GM21526 (cell line): Measurements from ENCODE around the gene FABP2.
A peak's percentile ranks its signal among the peaks of the same experiment; 100 is the strongest.
"Not testable (repeated sequence)": the region's sequence is repeated elsewhere in the genome, so short reads cannot be mapped to it uniquely, and the experiment has no call there.

Source experiments
- ATAC-seq: cut with Tn5 transposase; IDR thresholded peaks from one replicate; pipeline ENCODE4 v1.9.1; 2021; ENCODE audit warnings: moderate library complexity; ENCODE audit not compliant: unreplicated experiment, low FRiP score

The FABP2 gene

GRCh38 chr4:119321921-119322687 lies at the start of gene FABP2:
Gene FABP2 (minus strand): TSS chr4:119322138. CDS start chr4:119322102, 36 bp downstream.
- ATAC-seq = no peak

DNA sequence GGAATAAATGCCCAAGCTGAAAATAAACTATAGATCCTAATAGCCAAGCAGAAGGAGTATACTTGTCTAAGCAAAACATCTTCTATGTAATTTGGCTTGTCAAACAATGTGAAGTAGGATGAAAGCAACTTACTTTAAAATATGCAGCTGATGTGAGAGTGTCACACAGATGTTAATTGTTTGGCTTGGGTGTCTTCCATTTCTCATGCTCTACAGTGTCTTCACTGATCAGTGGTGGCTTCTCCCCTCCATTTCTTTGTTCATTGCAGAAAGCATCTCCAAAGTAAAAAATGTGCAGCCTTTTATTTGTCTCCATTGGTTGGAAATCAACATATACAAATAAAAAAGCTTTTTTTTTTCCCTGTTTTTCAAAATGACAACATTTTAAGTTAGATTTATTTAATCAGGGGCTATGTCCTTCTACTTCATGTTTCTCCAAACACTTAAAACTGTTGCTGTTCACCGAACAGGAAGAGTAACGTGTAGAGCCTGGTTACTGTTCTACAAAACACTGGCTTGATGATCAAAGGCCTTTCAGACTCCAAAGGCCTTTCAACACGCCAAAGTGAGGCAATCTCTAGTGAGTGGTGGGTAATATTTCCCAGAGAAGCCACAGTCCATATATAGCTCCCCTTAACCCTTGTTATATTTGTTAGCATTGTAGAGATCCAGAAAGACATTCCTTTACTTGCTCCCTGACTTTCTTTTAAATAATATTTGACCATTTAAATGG lies 49.2 kb upstream of the FABP2 start:
- not testable (repeated sequence) for ATAC-seq

DNA sequence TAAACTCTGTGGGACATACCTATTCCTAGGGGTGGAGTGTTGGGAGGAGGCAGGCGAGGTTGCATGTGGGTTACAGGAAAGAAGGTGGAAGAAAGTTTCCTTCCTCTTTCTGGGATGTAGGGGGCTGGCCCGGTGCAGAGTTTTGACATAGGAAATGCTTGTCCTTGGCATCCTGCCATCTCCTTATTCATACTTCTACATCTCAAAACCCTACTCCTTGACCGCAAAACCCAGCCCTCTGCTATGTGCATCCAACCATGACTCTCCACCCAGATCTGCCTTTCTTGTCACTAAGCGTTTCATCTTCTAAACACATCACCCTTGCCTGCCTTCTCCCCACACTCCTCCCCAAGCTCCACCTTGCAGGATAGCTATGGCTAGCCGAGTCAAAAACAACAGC lies 48.5 kb upstream of the FABP2 start:
- ATAC-seq = peak; percentile 98

DNA sequence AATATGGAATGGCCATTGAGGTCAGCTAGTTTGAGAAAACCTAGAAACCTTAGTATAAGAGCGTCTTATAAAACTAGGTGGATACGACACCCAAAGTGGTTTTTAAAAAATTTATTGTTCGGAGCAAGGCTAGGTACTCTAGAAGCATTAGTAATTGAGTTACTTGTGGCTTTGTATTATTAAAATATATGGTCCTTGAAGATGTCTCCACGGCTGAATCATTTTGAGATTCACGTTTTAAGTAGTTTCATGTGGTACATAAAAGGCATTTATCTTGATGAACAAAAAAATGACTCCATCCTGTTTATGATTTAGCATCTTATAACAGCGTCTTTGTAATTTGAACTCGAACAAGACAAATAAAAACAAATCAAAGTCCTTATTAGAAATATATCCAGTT lies 44.9 kb upstream of the FABP2 start:
- not testable (repeated sequence) for ATAC-seq

DNA sequence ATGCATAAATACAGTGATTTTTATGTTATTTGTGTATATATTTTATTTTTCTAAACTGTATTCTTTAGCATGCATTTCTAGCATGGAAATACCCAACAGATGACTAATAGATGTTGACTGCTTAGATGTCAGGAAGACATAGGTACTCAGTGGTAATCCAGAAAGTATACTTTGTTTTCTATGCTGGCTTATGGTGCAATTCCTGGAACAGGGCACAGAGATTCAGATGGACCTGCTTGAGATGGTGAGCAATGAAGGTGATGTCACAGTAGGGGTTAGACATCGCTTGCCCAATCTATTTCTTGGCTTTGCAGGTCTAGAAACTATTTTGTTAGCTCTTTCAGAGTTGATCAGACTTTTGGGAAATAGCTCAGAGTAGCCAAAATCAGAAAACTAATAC lies 42.3 kb upstream of the FABP2 start:
- not testable (repeated sequence) for ATAC-seq

GRCh38 chr4:119363372-119363771 lies 41.4 kb upstream of the FABP2 start:
- ATAC-seq = not testable (repeated sequence)

DNA sequence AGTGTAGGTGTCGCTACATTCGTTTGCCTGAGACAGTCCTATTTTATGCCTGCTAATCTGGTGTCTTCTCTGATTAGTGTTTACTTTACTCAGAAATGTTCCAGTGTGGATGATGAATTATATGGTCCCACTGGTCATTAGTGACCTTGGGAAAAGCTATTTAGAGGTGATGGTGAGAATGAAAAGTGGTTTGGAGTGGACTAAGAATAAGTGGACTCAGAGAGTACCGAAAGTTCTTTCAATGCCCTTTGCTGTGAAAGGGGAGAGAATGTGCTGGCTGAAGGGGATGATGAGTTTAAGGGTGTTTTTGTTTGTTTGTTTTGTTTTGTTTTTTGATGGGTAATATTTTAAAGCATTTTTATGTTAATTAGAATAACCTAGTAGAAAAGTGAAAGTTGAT lies 40.5 kb upstream of the FABP2 start:
- not testable (repeated sequence) for ATAC-seq

DNA sequence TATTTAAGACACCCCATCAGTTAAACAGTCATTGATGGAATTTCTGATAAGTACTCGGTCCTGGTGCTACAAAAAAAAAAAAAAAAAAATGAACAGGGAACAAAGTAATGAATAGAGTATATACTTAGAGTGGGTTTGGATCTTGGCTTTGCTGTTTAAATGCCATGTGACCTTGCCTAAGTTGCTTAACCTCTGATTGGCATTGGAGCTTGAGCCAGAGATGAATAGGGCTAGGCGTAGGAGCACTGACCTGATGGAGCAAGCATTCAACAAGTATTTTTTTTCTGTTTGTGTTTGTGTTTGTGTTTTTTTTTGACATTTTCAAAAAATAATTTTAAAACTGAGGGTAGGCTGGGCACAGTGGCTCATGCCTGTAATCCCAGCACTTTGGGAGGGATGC lies 37.9 kb upstream of the FABP2 start:
- ATAC-seq = not testable (repeated sequence)

DNA sequence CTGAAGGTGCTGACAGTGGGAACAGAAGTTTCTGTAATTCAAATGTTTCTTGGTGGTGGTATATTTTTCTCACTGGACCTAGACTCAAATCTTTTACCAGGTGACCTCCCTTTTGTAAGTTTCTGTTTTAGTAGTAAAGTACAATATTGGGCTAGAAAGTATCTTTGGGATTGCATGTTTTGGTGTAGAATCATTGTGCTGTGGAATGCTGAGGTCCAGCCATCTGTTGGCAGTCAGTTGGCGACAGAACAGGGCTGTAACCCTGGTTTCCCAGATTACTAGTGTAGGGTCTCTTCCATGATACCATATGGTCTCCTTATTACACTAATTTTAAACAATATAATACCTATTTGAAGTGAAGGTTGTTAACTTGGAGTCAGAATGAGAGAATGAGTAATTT lies 34.9 kb upstream of the FABP2 start:
- not testable (repeated sequence) for ATAC-seq

DNA sequence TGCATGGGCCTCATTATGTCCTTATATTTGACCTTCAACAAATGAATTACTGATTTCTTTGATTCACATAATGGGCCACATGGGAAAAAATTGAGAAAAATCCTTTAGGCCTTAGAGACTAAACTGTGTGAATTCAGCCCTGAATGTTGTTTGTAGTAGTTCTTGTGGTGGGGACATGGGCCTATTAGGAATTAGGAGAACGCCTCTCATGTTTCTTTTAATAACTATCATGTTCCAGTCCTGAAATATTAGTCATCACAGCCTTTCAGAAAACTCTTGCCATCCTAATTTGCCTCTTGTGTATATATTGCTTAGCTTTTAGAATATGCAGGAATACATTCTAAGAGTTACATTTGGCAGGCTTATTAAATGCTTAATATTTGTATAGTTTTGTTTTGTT lies 34.1 kb upstream of the FABP2 start:
- not testable (repeated sequence) for ATAC-seq

DNA sequence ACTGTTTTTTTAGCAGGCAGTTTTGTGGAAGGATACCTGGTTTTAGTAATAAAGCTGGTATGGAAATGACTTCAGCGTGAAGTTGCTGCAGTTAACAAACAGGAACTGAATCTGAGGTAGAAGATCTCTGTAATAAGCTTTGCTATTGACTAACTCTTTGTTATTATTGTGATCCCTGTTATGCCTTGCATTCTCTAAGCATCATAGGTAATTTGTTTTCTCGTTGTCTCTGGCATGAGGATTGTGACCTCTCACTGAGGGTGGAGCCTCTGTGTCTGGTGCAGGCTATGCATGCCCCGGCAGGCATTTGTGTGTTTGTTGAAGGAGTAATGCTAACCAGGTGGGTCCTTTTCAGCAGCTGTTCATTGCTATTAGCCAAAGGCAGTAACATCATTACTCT lies 31.4 kb upstream of the FABP2 start:
- ATAC-seq = not testable (repeated sequence)

GRCh38 chr4:119348169-119348568 lies 26.2 kb upstream of the FABP2 start:
- ATAC-seq = not testable (repeated sequence)

- not testable (repeated sequence) for ATAC-seq
Measured at GRCh38 chr4:119343293-119343692, 21.4 kb upstream of the FABP2 start.

GRCh38 chr4:119339895-119340294 lies 18.0 kb upstream of the FABP2 start:
- not testable (repeated sequence) for ATAC-seq

DNA sequence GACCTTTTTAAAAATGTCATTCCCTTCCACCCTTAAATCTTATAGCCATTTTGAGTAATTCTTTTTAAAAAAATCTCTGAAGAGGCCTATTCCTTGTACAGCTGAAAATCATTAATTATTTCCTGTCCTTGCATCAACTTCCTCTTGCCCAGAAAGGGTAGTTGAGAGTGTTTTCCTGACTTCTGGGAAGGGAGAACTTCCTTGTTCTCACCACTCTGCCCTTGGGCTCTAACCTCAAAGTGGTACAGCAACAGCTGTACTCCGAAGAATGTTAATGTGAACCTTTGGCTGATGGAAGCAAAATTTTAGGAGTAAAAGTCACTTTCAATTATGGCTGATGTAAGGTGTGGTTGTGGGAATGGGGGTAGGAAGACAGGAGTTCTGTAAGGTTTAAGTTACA lies 15.1 kb upstream of the FABP2 start:
- no peak for ATAC-seq

DNA sequence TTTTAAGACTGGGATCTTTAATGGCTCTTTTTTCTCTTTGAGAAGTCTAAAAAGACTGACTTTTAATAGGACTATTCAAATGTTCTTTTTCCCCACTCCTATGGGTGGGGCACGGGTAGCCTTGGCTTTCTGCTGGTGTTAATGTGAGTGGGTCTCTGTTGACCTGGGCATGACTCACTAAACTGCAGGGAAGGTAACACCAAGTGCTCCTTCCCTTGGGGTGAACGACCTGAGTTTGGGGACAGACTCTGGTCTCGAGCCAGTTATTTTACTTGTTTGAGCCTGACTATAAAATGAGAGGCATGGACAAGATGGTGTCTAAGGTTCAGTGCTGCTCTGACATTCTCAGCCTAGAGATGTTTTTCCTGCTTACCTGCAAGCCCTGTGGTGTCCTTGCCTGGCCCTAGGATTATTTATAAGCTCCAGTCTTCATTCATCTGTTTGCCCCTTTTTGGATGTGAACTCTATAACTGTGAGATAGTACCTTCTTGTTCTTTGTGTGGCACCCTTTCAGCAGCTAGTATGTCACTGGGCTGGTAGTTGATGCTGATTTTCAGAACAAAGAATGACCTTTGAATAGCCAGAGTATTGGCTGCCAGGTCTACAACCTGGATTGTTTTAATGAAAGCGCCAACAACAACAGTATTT lies 14.5 kb upstream of the FABP2 start:
- ATAC-seq = not testable (repeated sequence)

DNA sequence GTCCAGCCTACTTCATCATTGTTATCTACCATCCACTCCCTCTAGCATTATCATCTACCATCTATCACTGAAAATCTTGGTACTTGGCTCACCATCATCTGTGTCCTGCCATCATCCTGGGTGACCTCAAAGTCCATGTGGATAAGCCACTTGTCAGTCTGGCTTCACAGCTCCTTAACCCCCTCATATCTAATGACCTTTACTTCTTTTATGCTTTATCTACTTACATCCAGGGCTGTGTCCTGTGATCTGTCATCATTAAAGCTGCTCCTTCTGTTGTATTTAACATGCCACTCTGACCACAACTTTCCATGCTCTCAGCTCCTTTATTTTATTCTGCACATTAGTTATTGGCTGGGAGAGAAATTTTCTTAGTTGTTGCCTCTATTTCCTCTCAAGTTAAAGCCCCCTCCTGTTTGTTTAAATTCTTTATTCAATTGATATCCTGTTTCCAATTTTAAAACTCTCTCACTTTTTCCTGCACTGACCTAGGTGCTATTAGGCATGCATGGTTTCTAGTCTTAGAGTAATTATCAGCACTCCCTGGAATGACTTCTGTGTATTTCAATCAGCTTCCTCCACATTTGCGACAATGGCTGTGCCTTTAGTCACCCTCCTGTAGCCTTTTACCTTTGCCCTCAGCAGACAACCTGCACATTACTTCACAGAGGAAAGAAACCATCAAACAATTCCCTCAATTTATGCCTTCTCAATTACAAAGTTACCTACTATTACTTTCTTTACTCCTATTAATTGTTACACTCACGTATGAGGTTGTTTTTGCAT lies 8.1 kb upstream of the FABP2 start:
- ATAC-seq = no peak

GRCh38 chr4:119328695-119329094 lies 6.8 kb upstream of the FABP2 start:
- ATAC-seq = no peak

DNA sequence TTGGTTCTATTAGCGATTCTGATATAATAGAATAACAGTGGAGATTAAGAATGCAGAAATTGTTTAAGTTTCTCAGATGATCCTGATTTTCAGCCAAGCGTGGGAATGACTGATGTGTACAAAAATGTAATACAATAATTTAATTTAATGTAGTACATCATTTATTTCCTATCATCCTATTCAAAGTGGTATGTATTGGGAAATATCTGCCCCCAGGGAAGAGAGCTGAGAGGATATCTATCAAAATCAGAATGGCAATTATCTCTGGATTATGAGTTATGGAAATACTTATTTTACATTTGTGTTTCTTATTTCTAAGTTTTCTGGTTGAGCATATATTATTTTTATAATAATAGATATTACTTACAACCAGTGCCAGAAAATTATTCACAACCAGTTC lies 3.9 kb downstream of the FABP2 start:
- ATAC-seq = no peak

- no peak for ATAC-seq
Measured at GRCh38 chr4:119315036-119315435, 6.9 kb downstream of the FABP2 start.

DNA sequence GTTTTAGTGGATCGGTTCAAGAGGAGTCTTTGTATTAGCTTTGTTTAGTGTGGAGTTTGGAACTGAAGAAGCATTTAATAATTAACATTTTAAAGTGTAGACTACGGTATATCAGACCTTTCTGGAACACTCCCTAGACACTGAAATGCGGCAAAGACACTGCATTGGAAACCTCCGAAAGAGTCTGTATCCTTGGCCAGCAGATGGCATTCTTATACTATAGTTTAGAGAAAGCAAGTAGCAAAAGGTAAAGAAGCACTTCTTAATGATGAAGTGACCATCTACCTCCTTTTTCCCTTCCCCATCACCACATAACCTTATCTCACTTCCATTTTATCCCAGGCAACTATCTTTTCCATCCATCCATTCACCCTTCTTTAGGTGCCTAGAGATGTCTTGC lies 7.6 kb downstream of the FABP2 start:
- ATAC-seq = peak; percentile 75
